NCI-H1417 (cell line): ENCODE data around the gene ANKRD2.
"Not testable (repeated sequence)": the region's sequence is repeated elsewhere in the genome, so short reads cannot be mapped to it uniquely, and the experiment has no call there.

ENCODE experiments used
- DNase-seq, 3 experiments: peaks; one replicate each; lab custom pipeline; 2025; lab: John Stamatoyannopoulos, UW

ANKRD2 gene

GRCh38 chr10:97546456-97547270, 25.9 kb upstream of the ANKRD2 start:
- DNase-seq = no peak

- DNase-seq = no peak
Measured at GRCh38 chr10:97547271-97547600, 25.3 kb upstream of the ANKRD2 start.

- DNase-seq = no peak
Measured at GRCh38 chr10:97547962-97548361, 24.6 kb upstream of the ANKRD2 start.

GRCh38 chr10:97548828-97549455, 23.6 kb upstream of the ANKRD2 start:
- no peak for DNase-seq

GRCh38 chr10:97549587-97550322, 22.8 kb upstream of the ANKRD2 start:
- DNase-seq = peak; percentile 46 to 79 (median 56)

- peak in 2 of 3 experiments; percentile 22 to 28 for DNase-seq
Measured at GRCh38 chr10:97550336-97551149, 22.0 kb upstream of the ANKRD2 start.

GRCh38 chr10:97551271-97551670, 21.3 kb upstream of the ANKRD2 start:
- no peak for DNase-seq

- DNase-seq = peak; percentile 30 to 64 (median 54)
Measured at GRCh38 chr10:97553575-97554031, 19.0 kb upstream of the ANKRD2 start.

- not testable (repeated sequence) for DNase-seq
Measured at GRCh38 chr10:97554336-97554735, 18.2 kb upstream of the ANKRD2 start.

- not testable (repeated sequence) for DNase-seq
Measured at GRCh38 chr10:97555541-97555940, 17.0 kb upstream of the ANKRD2 start.

GRCh38 chr10:97560731-97561381, 11.7 kb upstream of the ANKRD2 start:
- not testable (repeated sequence) for DNase-seq

- DNase-seq = not testable (repeated sequence)
Measured at GRCh38 chr10:97561386-97562077, 11.0 kb upstream of the ANKRD2 start.

- DNase-seq = not testable (repeated sequence)
Measured at GRCh38 chr10:97562329-97562728, 10.2 kb upstream of the ANKRD2 start.

GRCh38 chr10:97563337-97563736, 9.2 kb upstream of the ANKRD2 start:
- no peak for DNase-seq

- DNase-seq = no peak
Measured at GRCh38 chr10:97564776-97565175, 7.8 kb upstream of the ANKRD2 start.

GRCh38 chr10:97566336-97566996, 6.1 kb upstream of the ANKRD2 start:
- peak in 1 of 3 experiments; percentile 8 for DNase-seq

- DNase-seq = no peak
Measured at GRCh38 chr10:97567891-97568290, 4.7 kb upstream of the ANKRD2 start.

GRCh38 chr10:97570146-97570788, 2.3 kb upstream of the ANKRD2 start:
- DNase-seq = no peak

- DNase-seq = no peak
Measured at GRCh38 chr10:97570789-97571471, 1.6 kb upstream of the ANKRD2 start.
